GM12872 (cell line): Measurements from ENCODE around the gene HACD2.

Experiments used
- TF ChIP-seq, protein P1 (sequence below): IDR thresholded peaks from 3 replicates; pipeline ENCODE4 v1.5.1; 2011; ENCODE audit warnings: low read depth, mild to moderate bottlenecking, low read length, moderate library complexity; ENCODE audit not compliant: insufficient read depth

Gene HACD2

DNA sequence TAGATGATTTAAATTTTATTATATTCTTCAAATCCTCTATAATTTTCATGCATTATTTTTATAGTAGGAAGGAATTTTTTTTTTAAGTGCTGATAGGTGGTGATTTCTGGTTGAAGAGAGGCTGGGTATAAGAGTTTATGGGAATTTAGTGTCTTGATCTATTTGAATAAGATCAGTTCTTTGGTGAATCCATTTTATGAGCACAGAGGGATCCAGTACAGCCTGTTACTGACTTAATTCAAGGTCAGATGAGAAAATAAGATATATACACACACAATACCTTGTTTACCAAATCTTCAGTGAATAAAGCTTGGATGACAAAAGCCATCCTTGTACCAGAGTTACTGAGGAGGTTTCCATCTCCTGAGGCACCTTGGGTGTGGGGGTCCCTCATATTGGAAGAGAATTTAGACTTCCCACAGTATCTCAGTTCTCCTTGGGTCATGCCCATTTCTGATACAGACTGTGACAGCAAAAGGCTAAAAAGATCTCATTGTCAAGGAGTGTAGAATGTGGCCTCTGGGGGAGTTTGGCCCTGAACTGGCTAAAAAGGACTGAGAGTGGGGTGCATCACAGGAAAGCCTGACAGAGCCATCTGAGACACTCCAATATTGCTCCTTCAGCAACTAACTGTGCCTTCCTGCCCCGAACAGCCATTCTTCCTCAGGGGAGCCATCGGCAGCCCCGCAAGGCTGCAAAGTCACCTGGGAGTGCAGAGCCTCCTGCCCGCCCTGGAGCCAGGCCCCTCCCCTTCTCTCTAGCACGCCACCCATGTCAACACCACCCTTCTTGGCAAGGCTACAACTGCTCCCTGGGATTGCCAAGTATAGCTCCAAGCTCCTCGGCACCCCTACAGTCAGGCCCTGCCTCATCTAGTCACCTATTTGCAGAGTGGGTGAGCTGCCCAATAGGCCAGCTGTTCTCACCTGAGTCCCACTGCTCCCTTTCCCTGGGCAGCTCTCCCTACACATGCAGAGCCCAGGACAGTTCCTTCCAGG is 43.1 kb upstream of the HACD2 start:
- TF ChIP-seq, protein P1, sequence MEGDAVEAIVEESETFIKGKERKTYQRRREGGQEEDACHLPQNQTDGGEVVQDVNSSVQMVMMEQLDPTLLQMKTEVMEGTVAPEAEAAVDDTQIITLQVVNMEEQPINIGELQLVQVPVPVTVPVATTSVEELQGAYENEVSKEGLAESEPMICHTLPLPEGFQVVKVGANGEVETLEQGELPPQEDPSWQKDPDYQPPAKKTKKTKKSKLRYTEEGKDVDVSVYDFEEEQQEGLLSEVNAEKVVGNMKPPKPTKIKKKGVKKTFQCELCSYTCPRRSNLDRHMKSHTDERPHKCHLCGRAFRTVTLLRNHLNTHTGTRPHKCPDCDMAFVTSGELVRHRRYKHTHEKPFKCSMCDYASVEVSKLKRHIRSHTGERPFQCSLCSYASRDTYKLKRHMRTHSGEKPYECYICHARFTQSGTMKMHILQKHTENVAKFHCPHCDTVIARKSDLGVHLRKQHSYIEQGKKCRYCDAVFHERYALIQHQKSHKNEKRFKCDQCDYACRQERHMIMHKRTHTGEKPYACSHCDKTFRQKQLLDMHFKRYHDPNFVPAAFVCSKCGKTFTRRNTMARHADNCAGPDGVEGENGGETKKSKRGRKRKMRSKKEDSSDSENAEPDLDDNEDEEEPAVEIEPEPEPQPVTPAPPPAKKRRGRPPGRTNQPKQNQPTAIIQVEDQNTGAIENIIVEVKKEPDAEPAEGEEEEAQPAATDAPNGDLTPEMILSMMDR: no peak

- TF ChIP-seq, protein P1: no peak
These were observed 42.0 kb upstream of the HACD2 start for GRCh38 chr3:123626881-123627280.

- TF ChIP-seq, protein P1: no peak
These were observed 39.4 kb upstream of the HACD2 start for GRCh38 chr3:123624302-123624701.

- TF ChIP-seq, protein P1: no peak
These were observed 38.6 kb upstream of the HACD2 start for GRCh38 chr3:123623346-123623880.

DNA sequence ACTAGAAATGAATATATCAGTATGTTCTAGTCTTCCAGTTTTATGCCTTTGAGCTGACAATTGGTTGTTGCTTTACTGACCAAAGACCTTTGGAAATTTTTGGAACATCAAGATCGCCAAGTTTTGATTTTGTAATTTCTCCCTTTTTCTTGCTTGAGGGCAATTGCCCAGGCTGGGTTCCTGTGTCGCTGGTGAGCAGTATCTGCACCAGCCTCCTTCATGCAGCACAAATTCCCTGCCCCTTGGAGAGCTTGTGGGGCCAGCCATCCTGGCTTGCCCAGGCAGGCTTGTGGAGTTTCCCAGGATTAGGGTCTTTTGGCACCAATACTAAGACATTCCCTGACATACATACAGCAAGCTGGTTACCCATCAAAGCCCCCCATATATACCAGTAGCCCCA is 37.9 kb upstream of the HACD2 start:
- TF ChIP-seq, protein P1: no peak

DNA sequence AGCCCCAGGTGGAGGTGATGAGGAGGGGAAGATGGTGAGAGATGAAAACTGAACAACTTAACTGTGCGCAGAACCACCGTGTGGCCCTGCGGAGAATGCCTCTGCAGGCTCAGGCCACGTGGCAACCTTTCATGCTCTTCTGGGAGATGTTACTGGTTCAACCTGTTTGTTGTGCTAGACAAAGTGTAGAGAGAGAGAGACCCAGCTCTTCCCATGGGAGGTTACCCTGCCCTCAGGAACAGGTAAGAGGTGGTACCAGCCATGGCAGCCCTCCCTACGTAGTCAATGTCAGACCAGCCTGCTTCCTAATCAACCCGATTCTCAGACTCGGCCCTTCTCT is 37.0 kb upstream of the HACD2 start:
- TF ChIP-seq, protein P1: no peak

- TF ChIP-seq, protein P1: no peak
These were observed 36.5 kb upstream of the HACD2 start for GRCh38 chr3:123621186-123621849.
